Measurements from ENCODE around the gene MFF. TPM values are rescaled to one million over a fixed set of nuclear protein-coding genes. Genes with fewer than 3 reads are reported as not detected.

MFF gene
- total RNA-seq, 3 donors from 2014 or later (not counting 1 experiment from before 2014, with no cell fraction given): 57.7 to 60.8 (median 59.8) TPM

GRCh38 chr2:227320305-227321094 is 4.6 kb upstream of the MFF start:
- no peak for TF ChIP-seq CTCF (IDR thresholded peaks at IDR 0.05)
- intact Hi-C loops (cut with micrococcal nuclease): loop anchor here (10.0 kb wide), 1 partner anchor 154 kb away; the partner anchor contains the start of gene AGFG1
- Mint-ChIP-seq H3K4me3 (peak overlapping the region; percentile 80), H3K27ac (peak overlapping the region; percentile 68 to 81), H3K9me3 (peaks cover 0 to 4% of the 10 kb centered on the region in 2 donors), H3K36me3 (no peaks in the 10 kb centered on the region), H3K27me3 (ENCODE audit: low read depth in 2 of 2) (peaks cover 0 to 4% of the 10 kb centered on the region in 2 donors), H3K4me1 (peaks cover 41 to 44% of the 10 kb centered on the region in 2 donors)
- ATAC-seq: peak; percentile 25 to 32 (median 26)
- no peaks in the 10 kb centered on the region for H3K27me3 ChIP-seq (ENCODE audit: control insufficient read depth, insufficient read depth, low read length)
- H3K27ac ChIP-seq (ENCODE audit: low read length): no peak overlapping the region
- DNase-seq: peak; percentile 9 to 28
- H3K4me1 ChIP-seq (ENCODE audit: control insufficient read depth, insufficient read depth, low read length): peaks cover 26% of the 10 kb centered on the region
- no peak overlapping the region for H3K4me3 ChIP-seq (ENCODE audit: low read length)
- 75% methylated on average over 33 of the region's 33 CpGs for WGBS (ENCODE audit: insufficient coverage)
- no peaks in the 10 kb centered on the region for H3K9me3 ChIP-seq (ENCODE audit: control insufficient read depth, insufficient read depth, low read length)
- no peaks in the 10 kb centered on the region for H3K36me3 ChIP-seq (ENCODE audit: control insufficient read depth, insufficient read depth, low read length)

GRCh38 chr2:227322530-227323205 is 2.4 kb upstream of the MFF start:
- ATAC-seq (peak in 1 of 3 donors; percentile 7), DNase-seq (peak; percentile 15 to 16)
- Histone ChIP-seq H3K9me3 (ENCODE audit: control insufficient read depth, insufficient read depth, low read length) (no peaks in the 10 kb centered on the region), H3K4me1 (ENCODE audit: control insufficient read depth, insufficient read depth, low read length) (peaks cover 32% of the 10 kb centered on the region), H3K36me3 (ENCODE audit: control insufficient read depth, insufficient read depth, low read length) (no peaks in the 10 kb centered on the region), H3K4me3 (ENCODE audit: low read length) (no peak overlapping the region), H3K27ac (ENCODE audit: low read length) (no peak overlapping the region), H3K27me3 (ENCODE audit: control insufficient read depth, insufficient read depth, low read length) (no peaks in the 10 kb centered on the region)
- Mint-ChIP-seq H3K27ac (peak overlapping the region; percentile 71 to 85), H3K4me3 (peak overlapping the region; percentile 77), H3K36me3 (no peaks in the 10 kb centered on the region), H3K27me3 (ENCODE audit: low read depth in 2 of 2) (no peaks in the 10 kb centered on the region), H3K4me1 (peaks cover 60 to 62% of the 10 kb centered on the region in 2 donors), H3K9me3 (no peaks in the 10 kb centered on the region)
- intact Hi-C loops (cut with micrococcal nuclease): loop anchor here (10.0 kb wide), 1 partner anchor 152 kb away; the partner anchor contains the start of gene AGFG1
- 53% methylated on average over 5 of the region's 5 CpGs for WGBS (ENCODE audit: insufficient coverage)
- TF ChIP-seq CTCF (IDR thresholded peaks at IDR 0.05): no peak

- Mint-ChIP-seq H3K4me3 (peak overlapping the region; percentile 91), H3K27ac (peak overlapping the region; percentile 82 to 85), H3K4me1 (peaks cover 62 to 64% of the 10 kb centered on the region in 2 donors), H3K27me3 (ENCODE audit: low read depth in 2 of 2) (no peaks in the 10 kb centered on the region), H3K9me3 (no peaks in the 10 kb centered on the region), H3K36me3 (no peaks in the 10 kb centered on the region)
- no peak for TF ChIP-seq CTCF (IDR thresholded peaks at IDR 0.05)
- DNase-seq (no peak), ATAC-seq (no peak)
- Histone ChIP-seq H3K27me3 (ENCODE audit: control insufficient read depth, insufficient read depth, low read length) (no peaks in the 10 kb centered on the region), H3K4me1 (ENCODE audit: control insufficient read depth, insufficient read depth, low read length) (peaks cover 32% of the 10 kb centered on the region), H3K9me3 (ENCODE audit: control insufficient read depth, insufficient read depth, low read length) (no peaks in the 10 kb centered on the region), H3K27ac (ENCODE audit: low read length) (no peak overlapping the region), H3K4me3 (ENCODE audit: low read length) (no peak overlapping the region), H3K36me3 (ENCODE audit: control insufficient read depth, insufficient read depth, low read length) (no peaks in the 10 kb centered on the region)
- intact Hi-C loops (cut with micrococcal nuclease): loop anchor here (2.0 to 10.0 kb wide), 2 partner anchors 151 to 533 kb away; partner anchors contain the start of gene AGFG1
- WGBS (ENCODE audit: insufficient coverage): 77% methylated on average over 4 of the region's 4 CpGs
Measured at GRCh38 chr2:227323818-227324217, 1.2 kb upstream of the MFF start.
